Measurements from ENCODE around the gene PLA2G2E.

DNA sequence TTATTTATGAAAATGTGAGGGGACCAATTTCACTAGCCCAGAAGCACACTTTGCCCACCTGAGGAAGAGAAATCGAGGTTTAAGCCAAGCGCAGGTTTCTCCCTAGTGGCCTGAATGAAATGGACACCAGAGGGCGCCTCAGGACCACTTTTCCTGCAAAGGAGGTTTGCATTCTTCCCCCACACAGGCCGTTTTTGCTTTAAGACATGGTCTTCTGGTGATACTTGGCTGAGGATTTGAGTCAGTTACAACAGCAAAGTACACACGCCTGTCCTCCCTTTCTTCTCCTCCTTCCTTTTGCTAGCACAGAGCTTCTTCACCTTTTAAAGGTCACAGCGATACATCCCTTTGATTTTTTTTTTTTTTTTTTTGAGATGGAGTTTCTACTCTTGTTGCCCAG, 5.4 kb downstream of the PLA2G2E start:
- no peak for TF ChIP-seq POLR2A (IDR thresholded peaks at IDR 0.05)
- TF ChIP-seq, protein P1, sequence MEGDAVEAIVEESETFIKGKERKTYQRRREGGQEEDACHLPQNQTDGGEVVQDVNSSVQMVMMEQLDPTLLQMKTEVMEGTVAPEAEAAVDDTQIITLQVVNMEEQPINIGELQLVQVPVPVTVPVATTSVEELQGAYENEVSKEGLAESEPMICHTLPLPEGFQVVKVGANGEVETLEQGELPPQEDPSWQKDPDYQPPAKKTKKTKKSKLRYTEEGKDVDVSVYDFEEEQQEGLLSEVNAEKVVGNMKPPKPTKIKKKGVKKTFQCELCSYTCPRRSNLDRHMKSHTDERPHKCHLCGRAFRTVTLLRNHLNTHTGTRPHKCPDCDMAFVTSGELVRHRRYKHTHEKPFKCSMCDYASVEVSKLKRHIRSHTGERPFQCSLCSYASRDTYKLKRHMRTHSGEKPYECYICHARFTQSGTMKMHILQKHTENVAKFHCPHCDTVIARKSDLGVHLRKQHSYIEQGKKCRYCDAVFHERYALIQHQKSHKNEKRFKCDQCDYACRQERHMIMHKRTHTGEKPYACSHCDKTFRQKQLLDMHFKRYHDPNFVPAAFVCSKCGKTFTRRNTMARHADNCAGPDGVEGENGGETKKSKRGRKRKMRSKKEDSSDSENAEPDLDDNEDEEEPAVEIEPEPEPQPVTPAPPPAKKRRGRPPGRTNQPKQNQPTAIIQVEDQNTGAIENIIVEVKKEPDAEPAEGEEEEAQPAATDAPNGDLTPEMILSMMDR (IDR thresholded peaks at IDR 0.05), result peak; percentile 85 to 86 (median 85)
- TF ChIP-seq POLR2AphosphoS5 (IDR thresholded peaks at IDR 0.05), result no peak
